ENCODE results near the gene METTL25.
A peak's percentile ranks its signal among the peaks of the same experiment; 100 is the strongest.

DNA sequence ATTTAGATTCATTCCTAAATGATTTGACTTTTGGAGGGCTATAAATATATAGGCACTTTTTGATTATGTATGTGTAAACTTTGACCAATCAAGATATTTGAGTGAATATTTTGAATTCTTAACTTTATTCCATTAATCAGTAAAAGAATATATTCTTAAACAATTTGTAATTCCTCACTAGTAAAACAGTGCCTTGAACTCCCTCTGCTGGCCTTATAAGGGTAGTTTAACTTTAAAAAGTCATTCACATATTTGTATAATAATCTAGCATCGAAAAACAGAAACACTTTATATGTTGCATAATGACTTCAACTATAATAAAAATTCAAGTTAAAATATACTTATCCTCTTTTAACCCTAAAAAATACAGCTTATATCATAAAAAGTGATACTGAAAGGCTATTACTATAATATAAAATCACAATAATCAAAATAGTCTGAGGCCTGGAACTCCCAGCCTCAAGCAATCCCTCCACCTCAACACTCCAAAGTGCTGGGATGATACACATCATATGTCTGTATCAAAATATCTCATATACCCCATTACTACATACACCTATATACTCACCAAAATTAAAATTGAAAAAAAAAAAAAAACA, 31.3 kb upstream of the METTL25 start:
- TF ChIP-seq, protein P1, sequence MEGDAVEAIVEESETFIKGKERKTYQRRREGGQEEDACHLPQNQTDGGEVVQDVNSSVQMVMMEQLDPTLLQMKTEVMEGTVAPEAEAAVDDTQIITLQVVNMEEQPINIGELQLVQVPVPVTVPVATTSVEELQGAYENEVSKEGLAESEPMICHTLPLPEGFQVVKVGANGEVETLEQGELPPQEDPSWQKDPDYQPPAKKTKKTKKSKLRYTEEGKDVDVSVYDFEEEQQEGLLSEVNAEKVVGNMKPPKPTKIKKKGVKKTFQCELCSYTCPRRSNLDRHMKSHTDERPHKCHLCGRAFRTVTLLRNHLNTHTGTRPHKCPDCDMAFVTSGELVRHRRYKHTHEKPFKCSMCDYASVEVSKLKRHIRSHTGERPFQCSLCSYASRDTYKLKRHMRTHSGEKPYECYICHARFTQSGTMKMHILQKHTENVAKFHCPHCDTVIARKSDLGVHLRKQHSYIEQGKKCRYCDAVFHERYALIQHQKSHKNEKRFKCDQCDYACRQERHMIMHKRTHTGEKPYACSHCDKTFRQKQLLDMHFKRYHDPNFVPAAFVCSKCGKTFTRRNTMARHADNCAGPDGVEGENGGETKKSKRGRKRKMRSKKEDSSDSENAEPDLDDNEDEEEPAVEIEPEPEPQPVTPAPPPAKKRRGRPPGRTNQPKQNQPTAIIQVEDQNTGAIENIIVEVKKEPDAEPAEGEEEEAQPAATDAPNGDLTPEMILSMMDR (conservative IDR thresholded peaks at IDR 0.05; ENCODE audit: low read depth in 2 of 2): peak in 1 of 2 experiments; percentile 83; a peak in 3 of 4 replicates
- TF ChIP-seq CREB1 (CRISPR knock-in tag; IDR thresholded peaks at IDR 0.05; ENCODE audit: low read depth) (no peak), EZH2phosphoT487 (IDR thresholded peaks at IDR 0.05; ENCODE audit: unreplicated experiment) (no peak), EZH2 (IDR thresholded peaks at IDR 0.05; ENCODE audit: low read depth, unreplicated experiment) (no peak), POLR2AphosphoS5 (IDR thresholded peaks at IDR 0.05; ENCODE audit: low read depth) (no peak), JUNB (IDR thresholded peaks at IDR 0.05; ENCODE audit: unreplicated experiment) (no peak), ZNF114 (CRISPR knock-in tag; IDR thresholded peaks at IDR 0.05) (no peak), STAT1 (IDR thresholded peaks at IDR 0.05; ENCODE audit: unreplicated experiment) (no peak), NANOG (IDR thresholded peaks at IDR 0.05; ENCODE audit: borderline replicate concordance) (no peak)
- TF ChIP-seq, protein P2, sequence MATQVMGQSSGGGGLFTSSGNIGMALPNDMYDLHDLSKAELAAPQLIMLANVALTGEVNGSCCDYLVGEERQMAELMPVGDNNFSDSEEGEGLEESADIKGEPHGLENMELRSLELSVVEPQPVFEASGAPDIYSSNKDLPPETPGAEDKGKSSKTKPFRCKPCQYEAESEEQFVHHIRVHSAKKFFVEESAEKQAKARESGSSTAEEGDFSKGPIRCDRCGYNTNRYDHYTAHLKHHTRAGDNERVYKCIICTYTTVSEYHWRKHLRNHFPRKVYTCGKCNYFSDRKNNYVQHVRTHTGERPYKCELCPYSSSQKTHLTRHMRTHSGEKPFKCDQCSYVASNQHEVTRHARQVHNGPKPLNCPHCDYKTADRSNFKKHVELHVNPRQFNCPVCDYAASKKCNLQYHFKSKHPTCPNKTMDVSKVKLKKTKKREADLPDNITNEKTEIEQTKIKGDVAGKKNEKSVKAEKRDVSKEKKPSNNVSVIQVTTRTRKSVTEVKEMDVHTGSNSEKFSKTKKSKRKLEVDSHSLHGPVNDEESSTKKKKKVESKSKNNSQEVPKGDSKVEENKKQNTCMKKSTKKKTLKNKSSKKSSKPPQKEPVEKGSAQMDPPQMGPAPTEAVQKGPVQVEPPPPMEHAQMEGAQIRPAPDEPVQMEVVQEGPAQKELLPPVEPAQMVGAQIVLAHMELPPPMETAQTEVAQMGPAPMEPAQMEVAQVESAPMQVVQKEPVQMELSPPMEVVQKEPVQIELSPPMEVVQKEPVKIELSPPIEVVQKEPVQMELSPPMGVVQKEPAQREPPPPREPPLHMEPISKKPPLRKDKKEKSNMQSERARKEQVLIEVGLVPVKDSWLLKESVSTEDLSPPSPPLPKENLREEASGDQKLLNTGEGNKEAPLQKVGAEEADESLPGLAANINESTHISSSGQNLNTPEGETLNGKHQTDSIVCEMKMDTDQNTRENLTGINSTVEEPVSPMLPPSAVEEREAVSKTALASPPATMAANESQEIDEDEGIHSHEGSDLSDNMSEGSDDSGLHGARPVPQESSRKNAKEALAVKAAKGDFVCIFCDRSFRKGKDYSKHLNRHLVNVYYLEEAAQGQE (IDR thresholded peaks at IDR 0.05; ENCODE audit: unreplicated experiment): no peak
- TF ChIP-seq, protein P3, sequence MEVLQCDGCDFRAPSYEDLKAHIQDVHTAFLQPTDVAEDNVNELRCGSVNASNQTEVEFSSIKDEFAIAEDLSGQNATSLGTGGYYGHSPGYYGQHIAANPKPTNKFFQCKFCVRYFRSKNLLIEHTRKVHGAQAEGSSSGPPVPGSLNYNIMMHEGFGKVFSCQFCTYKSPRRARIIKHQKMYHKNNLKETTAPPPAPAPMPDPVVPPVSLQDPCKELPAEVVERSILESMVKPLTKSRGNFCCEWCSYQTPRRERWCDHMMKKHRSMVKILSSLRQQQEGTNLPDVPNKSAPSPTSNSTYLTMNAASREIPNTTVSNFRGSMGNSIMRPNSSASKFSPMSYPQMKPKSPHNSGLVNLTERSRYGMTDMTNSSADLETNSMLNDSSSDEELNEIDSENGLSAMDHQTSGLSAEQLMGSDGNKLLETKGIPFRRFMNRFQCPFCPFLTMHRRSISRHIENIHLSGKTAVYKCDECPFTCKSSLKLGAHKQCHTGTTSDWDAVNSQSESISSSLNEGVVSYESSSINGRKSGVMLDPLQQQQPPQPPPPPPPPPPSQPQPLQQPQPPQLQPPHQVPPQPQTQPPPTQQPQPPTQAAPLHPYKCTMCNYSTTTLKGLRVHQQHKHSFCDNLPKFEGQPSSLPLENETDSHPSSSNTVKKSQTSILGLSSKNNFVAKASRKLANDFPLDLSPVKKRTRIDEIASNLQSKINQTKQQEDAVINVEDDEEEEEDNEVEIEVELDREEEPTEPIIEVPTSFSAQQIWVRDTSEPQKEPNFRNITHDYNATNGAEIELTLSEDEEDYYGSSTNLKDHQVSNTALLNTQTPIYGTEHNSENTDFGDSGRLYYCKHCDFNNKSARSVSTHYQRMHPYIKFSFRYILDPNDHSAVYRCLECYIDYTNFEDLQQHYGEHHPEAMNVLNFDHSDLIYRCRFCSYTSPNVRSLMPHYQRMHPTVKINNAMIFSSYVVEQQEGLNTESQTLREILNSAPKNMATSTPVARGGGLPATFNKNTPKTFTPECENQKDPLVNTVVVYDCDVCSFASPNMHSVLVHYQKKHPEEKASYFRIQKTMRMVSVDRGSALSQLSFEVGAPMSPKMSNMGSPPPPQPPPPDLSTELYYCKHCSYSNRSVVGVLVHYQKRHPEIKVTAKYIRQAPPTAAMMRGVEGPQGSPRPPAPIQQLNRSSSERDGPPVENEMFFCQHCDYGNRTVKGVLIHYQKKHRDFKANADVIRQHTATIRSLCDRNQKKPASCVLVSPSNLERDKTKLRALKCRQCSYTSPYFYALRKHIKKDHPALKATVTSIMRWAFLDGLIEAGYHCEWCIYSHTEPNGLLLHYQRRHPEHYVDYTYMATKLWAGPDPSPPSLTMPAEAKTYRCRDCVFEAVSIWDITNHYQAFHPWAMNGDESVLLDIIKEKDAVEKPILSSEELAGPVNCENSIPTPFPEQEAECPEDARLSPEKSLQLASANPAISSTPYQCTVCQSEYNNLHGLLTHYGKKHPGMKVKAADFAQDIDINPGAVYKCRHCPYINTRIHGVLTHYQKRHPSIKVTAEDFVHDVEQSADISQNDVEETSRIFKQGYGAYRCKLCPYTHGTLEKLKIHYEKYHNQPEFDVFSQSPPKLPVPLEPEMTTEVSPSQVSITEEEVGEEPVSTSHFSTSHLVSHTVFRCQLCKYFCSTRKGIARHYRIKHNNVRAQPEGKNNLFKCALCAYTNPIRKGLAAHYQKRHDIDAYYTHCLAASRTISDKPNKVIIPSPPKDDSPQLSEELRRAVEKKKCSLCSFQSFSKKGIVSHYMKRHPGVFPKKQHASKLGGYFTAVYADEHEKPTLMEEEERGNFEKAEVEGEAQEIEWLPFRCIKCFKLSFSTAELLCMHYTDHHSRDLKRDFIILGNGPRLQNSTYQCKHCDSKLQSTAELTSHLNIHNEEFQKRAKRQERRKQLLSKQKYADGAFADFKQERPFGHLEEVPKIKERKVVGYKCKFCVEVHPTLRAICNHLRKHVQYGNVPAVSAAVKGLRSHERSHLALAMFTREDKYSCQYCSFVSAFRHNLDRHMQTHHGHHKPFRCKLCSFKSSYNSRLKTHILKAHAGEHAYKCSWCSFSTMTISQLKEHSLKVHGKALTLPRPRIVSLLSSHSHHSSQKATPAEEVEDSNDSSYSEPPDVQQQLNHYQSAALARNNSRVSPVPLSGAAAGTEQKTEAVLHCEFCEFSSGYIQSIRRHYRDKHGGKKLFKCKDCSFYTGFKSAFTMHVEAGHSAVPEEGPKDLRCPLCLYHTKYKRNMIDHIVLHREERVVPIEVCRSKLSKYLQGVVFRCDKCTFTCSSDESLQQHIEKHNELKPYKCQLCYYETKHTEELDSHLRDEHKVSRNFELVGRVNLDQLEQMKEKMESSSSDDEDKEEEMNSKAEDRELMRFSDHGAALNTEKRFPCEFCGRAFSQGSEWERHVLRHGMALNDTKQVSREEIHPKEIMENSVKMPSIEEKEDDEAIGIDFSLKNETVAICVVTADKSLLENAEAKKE (CRISPR knock-in tag; IDR thresholded peaks at IDR 0.05): no peak
- TF ChIP-seq, protein P4, sequence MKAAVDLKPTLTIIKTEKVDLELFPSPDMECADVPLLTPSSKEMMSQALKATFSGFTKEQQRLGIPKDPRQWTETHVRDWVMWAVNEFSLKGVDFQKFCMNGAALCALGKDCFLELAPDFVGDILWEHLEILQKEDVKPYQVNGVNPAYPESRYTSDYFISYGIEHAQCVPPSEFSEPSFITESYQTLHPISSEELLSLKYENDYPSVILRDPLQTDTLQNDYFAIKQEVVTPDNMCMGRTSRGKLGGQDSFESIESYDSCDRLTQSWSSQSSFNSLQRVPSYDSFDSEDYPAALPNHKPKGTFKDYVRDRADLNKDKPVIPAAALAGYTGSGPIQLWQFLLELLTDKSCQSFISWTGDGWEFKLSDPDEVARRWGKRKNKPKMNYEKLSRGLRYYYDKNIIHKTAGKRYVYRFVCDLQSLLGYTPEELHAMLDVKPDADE (IDR thresholded peaks at IDR 0.05): no peak
